ENCODE data around the gene CFAP61. TPM values are rescaled to one million over a fixed set of nuclear protein-coding genes. Genes with fewer than 3 reads are reported as not detected.

The CFAP61 gene
- total RNA-seq, 4 donors from 2014 or later = not detected

DNA sequence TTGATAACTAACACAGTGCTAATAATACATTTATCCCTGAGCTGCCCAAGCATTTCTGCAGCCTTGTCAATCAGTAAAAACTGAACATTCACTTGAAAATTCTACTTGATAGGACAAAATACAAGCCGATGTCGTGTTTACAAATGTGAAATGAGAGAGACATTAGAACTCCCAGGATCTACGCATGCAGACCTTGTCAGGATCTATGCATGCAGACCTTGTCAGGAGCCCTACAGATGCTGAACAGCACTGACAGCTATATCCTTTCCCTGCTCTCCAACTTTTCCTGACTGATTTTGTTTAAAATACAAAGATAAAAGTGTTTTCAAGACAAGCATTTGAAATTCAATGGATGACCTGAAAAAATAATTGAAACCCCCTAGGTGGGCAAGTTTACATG, 344.5 kb downstream of the CFAP61 start:
- H3K9me3 ChIP-seq = no peaks in the 10 kb centered on the region
- H3K27ac ChIP-seq (replicated peaks in 1 of 4) = no peak overlapping the region
- H3K36me3 ChIP-seq = peaks cover 4 to 61% (median 43%) of the 10 kb centered on the region in 4 donors
- H3K4me3 ChIP-seq = no peak overlapping the region
- H3K4me1 ChIP-seq = no peaks in the 10 kb centered on the region
- H3K27me3 ChIP-seq = no peaks in the 10 kb centered on the region
- no peak for DNase-seq (ENCODE audit: extremely low spot score)
- intact Hi-C loops (cut with DNase I) = no loop called here
- 98% methylated on average over 3 of the region's 3 CpGs for whole genome bisulfite sequencing
- TF ChIP-seq, protein P1, sequence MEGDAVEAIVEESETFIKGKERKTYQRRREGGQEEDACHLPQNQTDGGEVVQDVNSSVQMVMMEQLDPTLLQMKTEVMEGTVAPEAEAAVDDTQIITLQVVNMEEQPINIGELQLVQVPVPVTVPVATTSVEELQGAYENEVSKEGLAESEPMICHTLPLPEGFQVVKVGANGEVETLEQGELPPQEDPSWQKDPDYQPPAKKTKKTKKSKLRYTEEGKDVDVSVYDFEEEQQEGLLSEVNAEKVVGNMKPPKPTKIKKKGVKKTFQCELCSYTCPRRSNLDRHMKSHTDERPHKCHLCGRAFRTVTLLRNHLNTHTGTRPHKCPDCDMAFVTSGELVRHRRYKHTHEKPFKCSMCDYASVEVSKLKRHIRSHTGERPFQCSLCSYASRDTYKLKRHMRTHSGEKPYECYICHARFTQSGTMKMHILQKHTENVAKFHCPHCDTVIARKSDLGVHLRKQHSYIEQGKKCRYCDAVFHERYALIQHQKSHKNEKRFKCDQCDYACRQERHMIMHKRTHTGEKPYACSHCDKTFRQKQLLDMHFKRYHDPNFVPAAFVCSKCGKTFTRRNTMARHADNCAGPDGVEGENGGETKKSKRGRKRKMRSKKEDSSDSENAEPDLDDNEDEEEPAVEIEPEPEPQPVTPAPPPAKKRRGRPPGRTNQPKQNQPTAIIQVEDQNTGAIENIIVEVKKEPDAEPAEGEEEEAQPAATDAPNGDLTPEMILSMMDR (IDR thresholded peaks at IDR 0.05) = no peak
- no peak for TF ChIP-seq EP300 (IDR thresholded peaks at IDR 0.05)
- TF ChIP-seq POLR2AphosphoS5 (IDR thresholded peaks at IDR 0.05) = no peak
- no peak for TF ChIP-seq POLR2A (IDR thresholded peaks at IDR 0.05; ENCODE audit: low read depth)

DNA sequence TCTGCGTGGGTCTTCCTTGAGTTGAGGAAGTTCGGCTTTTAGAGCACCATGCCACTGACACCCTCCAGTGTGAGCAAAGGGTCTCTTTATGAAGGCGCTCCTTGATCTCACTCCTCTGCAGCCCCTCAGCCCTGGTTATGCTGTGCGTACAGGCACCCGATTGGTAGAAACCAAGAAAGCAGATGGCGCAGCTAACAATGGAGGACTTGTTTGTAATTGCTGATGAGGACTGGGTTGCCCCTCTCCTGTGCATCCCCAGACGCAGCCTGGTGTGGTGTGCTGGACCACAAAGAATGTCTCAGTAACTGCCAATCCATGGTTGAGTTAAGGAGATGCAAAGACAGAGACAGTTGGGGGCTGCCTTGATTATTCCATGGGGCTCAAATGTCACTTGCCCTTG, 345.8 kb downstream of the CFAP61 start:
- H3K27ac ChIP-seq (replicated peaks in 1 of 4) = no peak overlapping the region
- no peak for TF ChIP-seq POLR2AphosphoS5 (IDR thresholded peaks at IDR 0.05)
- no peak for TF ChIP-seq EP300 (IDR thresholded peaks at IDR 0.05)
- TF ChIP-seq, protein P1 (IDR thresholded peaks at IDR 0.05) = no peak
- TF ChIP-seq POLR2A (IDR thresholded peaks at IDR 0.05; ENCODE audit: low read depth) = no peak
- WGBS = 100% methylated on average over 5 of the region's 7 CpGs
- no peaks in the 10 kb centered on the region for H3K9me3 ChIP-seq
- no peaks in the 10 kb centered on the region for H3K4me1 ChIP-seq
- H3K4me3 ChIP-seq = no peak overlapping the region
- intact Hi-C loops (cut with DNase I) = no loop called here
- no peaks in the 10 kb centered on the region for H3K27me3 ChIP-seq
- peaks cover 0 to 56% (median 33%) of the 10 kb centered on the region in 4 donors for H3K36me3 ChIP-seq
- DNase-seq (ENCODE audit: extremely low spot score) = no peak

DNA sequence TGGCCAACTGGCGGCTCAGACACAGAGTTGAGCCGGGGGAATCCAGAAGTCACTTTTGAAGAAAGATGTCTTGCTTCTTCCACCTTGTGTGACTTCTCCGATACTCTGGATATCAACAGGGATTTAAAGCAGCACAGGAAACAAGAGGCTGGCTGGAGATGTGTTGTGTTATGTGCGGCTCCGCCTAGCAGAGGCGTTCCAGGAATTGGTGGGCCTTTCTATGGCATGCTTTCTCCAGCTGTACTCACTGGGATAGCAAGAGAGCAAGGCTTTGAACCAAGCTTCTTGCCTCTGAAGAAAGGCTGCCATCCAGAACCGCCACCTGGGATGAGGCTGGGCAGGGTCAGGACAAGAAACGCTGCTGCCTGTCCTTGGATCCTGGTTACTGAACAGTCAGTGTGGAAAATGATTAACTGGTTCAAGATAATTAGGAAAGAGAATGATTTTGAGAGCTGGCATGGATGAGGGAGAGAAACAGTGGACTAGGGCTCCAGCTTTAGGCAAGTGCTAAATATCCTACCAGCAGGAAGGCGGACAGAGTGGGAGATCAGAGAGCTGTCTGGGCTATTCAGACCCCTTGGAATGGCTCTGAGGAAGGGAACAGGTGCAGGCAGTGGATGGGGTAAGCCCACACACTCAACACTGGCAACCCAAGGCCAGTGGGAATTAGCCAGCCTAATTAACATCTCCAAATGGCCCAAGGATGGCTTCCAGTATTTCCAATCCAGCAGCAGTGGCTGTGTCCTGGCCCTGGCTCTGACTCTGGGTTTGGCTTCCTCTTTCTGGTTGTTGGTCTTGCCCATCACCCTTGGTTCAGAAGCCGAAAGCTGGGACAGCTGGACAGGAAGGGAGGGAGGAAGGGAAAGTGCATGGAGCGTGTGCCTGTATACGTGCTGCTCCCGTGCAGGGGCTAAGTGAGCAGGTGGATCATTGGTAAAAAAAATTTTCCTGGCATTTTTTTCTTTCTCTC, 347.5 kb downstream of the CFAP61 start:
- no peak overlapping the region for H3K27ac ChIP-seq (replicated peaks in 1 of 4)
- no peaks in the 10 kb centered on the region for H3K4me1 ChIP-seq
- no peaks in the 10 kb centered on the region for H3K27me3 ChIP-seq
- 94% methylated on average over 13 of the region's 13 CpGs for WGBS
- intact Hi-C loops (cut with DNase I) = no loop called here
- no peak overlapping the region for H3K4me3 ChIP-seq
- TF ChIP-seq EP300 (IDR thresholded peaks at IDR 0.05) (no peak), POLR2AphosphoS5 (IDR thresholded peaks at IDR 0.05) (no peak), POLR2A (IDR thresholded peaks at IDR 0.05; ENCODE audit: low read depth) (no peak)
- TF ChIP-seq, protein P1 (IDR thresholded peaks at IDR 0.05) = no peak
- no peak for DNase-seq (ENCODE audit: extremely low spot score)
- no peaks in the 10 kb centered on the region for H3K9me3 ChIP-seq
- peaks cover 0 to 50% (median 31%) of the 10 kb centered on the region in 4 donors for H3K36me3 ChIP-seq

DNA sequence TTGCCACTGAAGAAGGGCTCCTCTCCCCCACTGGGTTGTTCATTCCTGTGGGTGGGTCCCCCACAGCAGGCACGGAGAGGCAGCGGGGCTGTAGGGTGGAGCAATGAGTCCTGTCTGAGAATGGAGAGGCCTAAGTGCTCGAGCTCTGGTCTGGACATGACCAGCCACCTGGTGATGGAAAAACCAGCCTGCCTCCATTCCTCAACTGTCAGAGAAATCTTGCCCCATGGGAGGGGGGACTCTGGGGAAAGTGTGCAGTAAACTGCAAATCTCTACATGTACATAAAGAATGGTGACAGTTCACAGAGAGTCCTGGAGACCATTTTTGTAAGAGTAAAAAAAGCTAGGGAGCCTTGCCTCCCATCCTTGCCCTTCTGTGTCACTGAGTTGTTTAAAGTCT, 349.7 kb downstream of the CFAP61 start:
- peaks cover 0 to 34% (median 14%) of the 10 kb centered on the region in 4 donors for H3K36me3 ChIP-seq

More for the DNA sequence above, 349.7 kb downstream of the CFAP61 start:
- no peaks in the 10 kb centered on the region for H3K9me3 ChIP-seq
- intact Hi-C loops (cut with DNase I) = no loop called here
- no peaks in the 10 kb centered on the region for H3K4me1 ChIP-seq
- TF ChIP-seq POLR2A (IDR thresholded peaks at IDR 0.05; ENCODE audit: low read depth) = no peak
- no peak for TF ChIP-seq EP300 (IDR thresholded peaks at IDR 0.05)
- no peak for TF ChIP-seq POLR2AphosphoS5 (IDR thresholded peaks at IDR 0.05)
- TF ChIP-seq, protein P1 (IDR thresholded peaks at IDR 0.05) = no peak
- WGBS = 86% methylated on average over 3 of the region's 3 CpGs
- no peak overlapping the region for H3K27ac ChIP-seq (replicated peaks in 1 of 4)
- H3K27me3 ChIP-seq = no peaks in the 10 kb centered on the region
- no peak for DNase-seq (ENCODE audit: extremely low spot score)
- H3K4me3 ChIP-seq = no peak overlapping the region
